Measurements from ENCODE around the gene GSG1L.
A peak's percentile ranks its signal among the peaks of the same experiment; 100 is the strongest.

Gene GSG1L

DNA sequence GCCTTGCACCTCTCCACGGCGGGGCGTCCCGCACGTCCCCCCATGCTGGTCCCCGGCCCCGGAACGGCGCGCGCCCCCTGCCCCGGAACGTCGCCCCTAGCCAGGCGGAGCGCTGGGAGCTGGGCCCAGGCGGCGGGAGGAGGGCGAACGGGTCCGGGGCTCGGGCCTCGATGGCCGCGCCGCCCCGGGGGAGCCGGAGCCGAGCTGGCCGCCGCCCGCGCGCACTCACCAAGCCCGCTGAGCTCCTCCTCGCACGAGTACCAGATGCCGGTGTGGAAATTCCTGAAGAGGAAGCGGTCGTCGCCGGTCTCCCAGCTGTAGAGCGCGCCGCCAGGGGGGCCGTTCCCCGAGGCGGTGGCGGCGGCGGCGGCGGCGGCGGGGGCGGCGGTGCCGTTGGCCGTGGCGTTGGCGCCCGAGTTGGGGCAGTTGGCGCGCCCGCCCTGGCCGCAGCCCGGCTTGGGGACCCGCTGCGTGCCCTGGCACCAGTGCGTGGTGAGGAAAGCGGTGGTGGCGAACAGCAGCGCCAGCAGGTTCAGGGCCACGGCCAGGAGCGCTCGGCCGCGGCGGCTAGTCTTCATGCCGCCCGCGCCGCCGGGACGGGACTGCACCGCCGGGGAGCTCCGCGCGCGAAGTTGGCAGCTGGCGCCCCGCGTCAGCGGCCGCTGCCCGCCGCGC, 530 bp downstream of the GSG1L start:
- DNase-seq (no peak), ATAC-seq (no peak)
- Mint-ChIP-seq H3K36me3 (ENCODE audit: low read depth) (no peaks in the 10 kb centered on the region), H3K27ac (no peak overlapping the region), H3K9me3 (no peaks in the 10 kb centered on the region), H3K27me3 (peaks cover 56% of the 10 kb centered on the region), H3K4me3 (no peak overlapping the region), H3K4me1 (no peaks in the 10 kb centered on the region)

DNA sequence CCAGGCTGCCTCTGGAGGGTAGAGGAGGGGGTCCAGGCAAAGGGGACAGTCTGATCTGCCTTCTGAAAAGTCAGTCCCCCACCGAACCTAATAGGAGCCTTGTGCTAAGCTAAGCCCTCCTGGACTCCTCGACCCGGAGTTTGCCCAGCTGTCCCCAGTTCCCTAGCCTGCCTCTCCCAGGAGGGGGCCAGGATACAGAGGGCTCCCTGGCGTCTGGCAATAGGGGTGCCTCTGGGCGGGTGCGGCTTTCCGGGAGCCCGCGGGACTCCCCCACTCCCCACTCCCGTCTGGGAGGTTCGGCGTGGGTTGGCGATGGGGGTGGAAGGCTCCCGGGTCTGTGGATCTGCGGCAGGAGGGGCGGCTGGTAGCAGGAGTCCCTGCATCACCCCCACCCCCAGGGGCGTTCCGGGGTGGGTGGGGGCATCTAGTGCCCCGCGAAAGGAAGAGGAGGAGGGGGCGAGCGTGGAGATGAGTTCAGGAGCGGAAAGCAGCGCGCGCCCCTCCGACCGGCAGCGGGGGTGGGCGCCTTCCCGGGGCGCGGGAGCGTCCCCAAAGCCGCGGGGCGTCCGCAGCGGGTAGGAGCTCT, 1.2 kb downstream of the GSG1L start:
- H3K9me3 Mint-ChIP-seq: no peaks in the 10 kb centered on the region
- no peak for DNase-seq
- H3K4me3 Mint-ChIP-seq: no peak overlapping the region
- no peak overlapping the region for H3K27ac Mint-ChIP-seq
- ATAC-seq: no peak
- peaks cover 56% of the 10 kb centered on the region for H3K27me3 Mint-ChIP-seq
- H3K4me1 Mint-ChIP-seq: no peaks in the 10 kb centered on the region
- H3K36me3 Mint-ChIP-seq (ENCODE audit: low read depth): no peaks in the 10 kb centered on the region

DNA sequence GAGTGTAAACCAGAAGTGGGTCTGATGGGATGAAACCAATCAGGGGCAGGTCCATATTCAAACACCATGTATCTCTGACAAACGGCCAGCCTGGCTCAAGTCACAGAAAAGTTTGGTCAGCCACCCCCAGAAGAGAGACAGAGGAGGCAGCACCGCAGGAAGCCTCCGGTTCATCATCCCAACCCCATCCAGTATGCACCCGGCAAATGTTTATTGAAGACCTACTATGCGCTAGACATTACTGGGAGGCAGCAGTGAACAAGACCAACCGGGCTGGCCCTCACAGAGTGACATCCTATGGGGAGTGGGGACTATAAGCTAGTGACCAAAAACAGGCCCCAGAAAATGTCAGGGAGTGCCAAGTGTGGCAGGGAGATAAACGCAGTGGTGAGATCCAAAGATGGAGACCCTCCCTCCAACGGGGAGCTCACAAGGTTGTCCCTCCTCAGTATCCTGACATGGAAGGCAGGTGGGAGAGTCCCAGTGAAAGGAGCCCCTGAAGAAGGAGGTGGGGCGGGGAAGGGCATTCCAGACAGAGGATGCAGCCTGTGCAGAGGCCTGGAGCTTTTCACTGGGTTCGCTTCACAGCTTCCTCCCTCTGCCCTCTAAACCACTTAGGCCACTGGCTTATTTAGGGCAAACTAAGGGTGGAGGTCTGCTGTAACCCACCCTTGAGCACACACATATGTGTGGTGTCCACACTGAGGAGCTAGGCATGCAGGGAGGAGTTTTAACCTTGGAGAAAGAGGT, 2.0 kb downstream of the GSG1L start:
- DNase-seq (no peak), ATAC-seq (no peak)
- H3K27ac Mint-ChIP-seq: no peak overlapping the region
- peaks cover 62% of the 10 kb centered on the region for H3K27me3 Mint-ChIP-seq
- H3K4me3 Mint-ChIP-seq: no peak overlapping the region
- H3K36me3 Mint-ChIP-seq (ENCODE audit: low read depth): no peaks in the 10 kb centered on the region
- H3K4me1 Mint-ChIP-seq: no peaks in the 10 kb centered on the region
- no peaks in the 10 kb centered on the region for H3K9me3 Mint-ChIP-seq

GRCh38 chr16:28059841-28060575, 3.5 kb downstream of the GSG1L start:
- no peak overlapping the region for H3K27ac Mint-ChIP-seq
- ATAC-seq: no peak
- DNase-seq: no peak
- H3K36me3 Mint-ChIP-seq (ENCODE audit: low read depth): no peaks in the 10 kb centered on the region
- H3K9me3 Mint-ChIP-seq: no peaks in the 10 kb centered on the region
- peaks cover 57% of the 10 kb centered on the region for H3K27me3 Mint-ChIP-seq
- H3K4me1 Mint-ChIP-seq: no peaks in the 10 kb centered on the region
- no peak overlapping the region for H3K4me3 Mint-ChIP-seq

- ATAC-seq: peak; percentile 22
- Mint-ChIP-seq H3K4me3 (no peak overlapping the region), H3K4me1 (no peaks in the 10 kb centered on the region)
Observed at GRCh38 chr16:28058839-28059589, 4.5 kb downstream of the GSG1L start.

GRCh38 chr16:28057949-28058348, 5.6 kb downstream of the GSG1L start:
- H3K36me3 Mint-ChIP-seq (ENCODE audit: low read depth): no peaks in the 10 kb centered on the region
- DNase-seq (no peak), ATAC-seq (no peak)
- H3K27ac Mint-ChIP-seq: no peak overlapping the region
- peaks cover 55% of the 10 kb centered on the region for H3K27me3 Mint-ChIP-seq
- H3K4me1 Mint-ChIP-seq: no peaks in the 10 kb centered on the region
- H3K4me3 Mint-ChIP-seq: no peak overlapping the region
- no peaks in the 10 kb centered on the region for H3K9me3 Mint-ChIP-seq

More at GRCh38 chr16:28058839-28059589, 4.5 kb downstream of the GSG1L start:
- Mint-ChIP-seq H3K36me3 (ENCODE audit: low read depth) (no peaks in the 10 kb centered on the region), H3K9me3 (no peaks in the 10 kb centered on the region), H3K27ac (no peak overlapping the region), H3K27me3 (peaks cover 52% of the 10 kb centered on the region)
- DNase-seq: no peak

GRCh38 chr16:28053461-28053860, 10.1 kb downstream of the GSG1L start:
- peaks cover 5% of the 10 kb centered on the region for H3K9me3 Mint-ChIP-seq
- DNase-seq (no peak), ATAC-seq (no peak)
- no peak overlapping the region for H3K4me3 Mint-ChIP-seq
- no peak overlapping the region for H3K27ac Mint-ChIP-seq
- peaks cover 23% of the 10 kb centered on the region for H3K27me3 Mint-ChIP-seq
- no peaks in the 10 kb centered on the region for H3K4me1 Mint-ChIP-seq
- no peaks in the 10 kb centered on the region for H3K36me3 Mint-ChIP-seq (ENCODE audit: low read depth)

DNA sequence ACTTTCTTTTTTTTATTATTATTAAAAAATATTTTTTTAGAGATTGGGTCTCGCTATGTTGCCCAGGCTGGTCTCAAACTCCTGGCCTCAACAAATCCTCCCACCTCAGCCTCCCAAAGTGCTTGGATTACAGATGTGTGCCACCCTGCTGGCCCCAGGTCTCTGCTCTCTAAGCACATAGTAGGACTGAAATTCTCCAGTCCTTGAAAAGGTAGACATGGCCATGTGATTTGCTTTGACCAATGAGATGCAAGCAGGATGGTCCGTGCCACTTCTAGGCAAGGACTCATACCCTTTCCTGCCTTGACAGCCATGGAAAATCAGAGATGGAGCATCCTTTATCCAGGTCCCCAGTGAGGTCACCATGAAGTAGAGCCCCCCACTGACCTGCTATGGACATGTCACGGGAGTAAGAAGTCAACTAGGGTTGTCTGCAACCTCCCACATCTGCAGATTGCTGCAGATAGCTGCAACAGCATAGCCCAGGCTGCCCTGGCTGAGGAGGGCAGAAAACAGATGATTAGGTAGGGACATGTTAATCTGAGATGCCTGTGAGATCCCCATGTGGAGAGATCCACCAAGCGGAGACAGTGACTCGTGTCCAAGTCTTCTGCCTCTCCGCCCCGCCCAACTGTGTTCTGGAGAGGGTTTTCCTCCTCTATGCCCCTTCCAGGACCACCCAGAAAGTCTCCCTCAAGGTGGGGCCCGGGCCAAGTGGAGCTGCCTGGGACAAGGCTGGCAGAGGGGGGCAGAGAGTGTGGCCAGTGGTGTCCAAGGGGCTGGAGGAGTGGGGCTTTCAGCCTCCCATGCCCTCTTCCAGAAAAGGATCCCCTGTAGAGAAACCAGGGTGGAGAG, 11.0 kb downstream of the GSG1L start:
- H3K36me3 Mint-ChIP-seq (ENCODE audit: low read depth): peaks cover 1% of the 10 kb centered on the region
- ATAC-seq (no peak), DNase-seq (no peak)
- peaks cover 23% of the 10 kb centered on the region for H3K27me3 Mint-ChIP-seq
- no peak overlapping the region for H3K4me3 Mint-ChIP-seq
- H3K4me1 Mint-ChIP-seq: no peaks in the 10 kb centered on the region
- H3K9me3 Mint-ChIP-seq: peaks cover 5% of the 10 kb centered on the region
- no peak overlapping the region for H3K27ac Mint-ChIP-seq

DNA sequence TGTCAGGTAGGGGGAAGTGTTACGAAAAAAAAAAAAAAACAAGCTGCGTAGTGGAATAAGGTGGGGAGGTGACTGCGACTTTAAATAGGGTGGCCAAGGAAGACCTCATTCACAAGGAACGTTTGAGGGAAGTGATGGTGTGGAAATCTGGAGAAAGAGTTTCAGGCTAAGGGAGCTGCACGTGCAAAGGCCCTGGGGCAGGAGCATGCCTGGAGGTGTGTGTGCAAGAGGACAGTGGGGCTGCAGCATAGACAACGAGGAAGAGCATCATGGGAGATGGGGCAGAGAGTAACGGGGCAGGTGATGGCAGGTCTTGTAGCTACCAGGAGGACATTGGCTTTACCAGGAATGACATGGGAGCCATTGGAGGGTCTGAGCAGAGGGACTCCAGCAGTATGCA, 12.0 kb downstream of the GSG1L start:
- DNase-seq (no peak), ATAC-seq (no peak)
- H3K27ac Mint-ChIP-seq: no peak overlapping the region
- H3K4me3 Mint-ChIP-seq: no peak overlapping the region
- no peaks in the 10 kb centered on the region for H3K4me1 Mint-ChIP-seq
- H3K36me3 Mint-ChIP-seq (ENCODE audit: low read depth): peaks cover 1% of the 10 kb centered on the region
- H3K27me3 Mint-ChIP-seq: peaks cover 20% of the 10 kb centered on the region
- H3K9me3 Mint-ChIP-seq: peaks cover 5% of the 10 kb centered on the region

DNA sequence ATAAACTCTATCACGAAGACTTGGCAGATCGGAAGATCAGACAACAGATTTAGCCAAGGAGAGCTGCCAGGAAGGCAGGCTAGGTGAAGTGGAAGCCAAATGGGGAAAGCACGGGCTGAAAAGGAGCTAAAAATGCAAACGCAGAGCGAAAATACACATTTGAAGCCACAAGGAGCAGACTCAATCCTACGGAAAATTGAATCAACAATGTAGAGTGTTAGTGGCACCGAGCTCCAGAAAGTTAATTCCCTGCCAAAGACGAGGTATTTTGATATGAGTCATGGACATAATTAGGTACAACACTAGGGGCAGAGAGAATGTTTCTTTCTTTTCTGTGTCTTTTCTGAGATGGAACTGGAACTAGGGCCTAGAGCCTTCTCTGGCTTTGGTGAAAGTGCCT, 20.7 kb downstream of the GSG1L start:
- no peaks in the 10 kb centered on the region for H3K4me1 Mint-ChIP-seq
- H3K9me3 Mint-ChIP-seq: no peaks in the 10 kb centered on the region
- H3K27ac Mint-ChIP-seq: no peak overlapping the region
- ATAC-seq (no peak), DNase-seq (no peak)
- peaks cover 1% of the 10 kb centered on the region for H3K36me3 Mint-ChIP-seq (ENCODE audit: low read depth)
- peaks cover 9% of the 10 kb centered on the region for H3K27me3 Mint-ChIP-seq
- H3K4me3 Mint-ChIP-seq: no peak overlapping the region

GRCh38 chr16:28041615-28042014, 21.9 kb downstream of the GSG1L start:
- no peaks in the 10 kb centered on the region for H3K9me3 Mint-ChIP-seq
- H3K36me3 Mint-ChIP-seq (ENCODE audit: low read depth): no peaks in the 10 kb centered on the region
- H3K4me1 Mint-ChIP-seq: no peaks in the 10 kb centered on the region
- H3K27ac Mint-ChIP-seq: no peak overlapping the region
- H3K4me3 Mint-ChIP-seq: no peak overlapping the region
- no peak for DNase-seq
- H3K27me3 Mint-ChIP-seq: peaks cover 7% of the 10 kb centered on the region
- no peak for ATAC-seq

DNA sequence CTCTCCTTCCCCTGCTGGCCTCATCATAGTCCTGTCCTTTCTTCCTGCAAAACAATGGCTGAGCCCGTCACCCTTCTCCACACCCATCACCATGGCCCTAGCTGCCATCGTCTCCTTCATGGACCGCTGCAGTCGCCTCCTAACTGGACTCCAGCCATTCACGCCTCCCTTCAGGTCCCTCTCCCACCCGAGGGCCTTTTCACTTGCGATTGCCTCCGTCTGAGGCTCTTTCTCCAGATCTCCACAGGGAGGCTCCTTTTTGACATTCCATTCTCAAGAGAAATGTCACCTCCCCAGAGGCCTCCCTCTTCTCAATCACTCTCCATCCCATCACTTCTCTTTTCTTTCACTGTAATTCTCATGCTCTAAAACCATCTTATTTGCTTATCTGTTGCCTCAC, 23.5 kb downstream of the GSG1L start:
- H3K9me3 Mint-ChIP-seq: no peaks in the 10 kb centered on the region

DNA sequence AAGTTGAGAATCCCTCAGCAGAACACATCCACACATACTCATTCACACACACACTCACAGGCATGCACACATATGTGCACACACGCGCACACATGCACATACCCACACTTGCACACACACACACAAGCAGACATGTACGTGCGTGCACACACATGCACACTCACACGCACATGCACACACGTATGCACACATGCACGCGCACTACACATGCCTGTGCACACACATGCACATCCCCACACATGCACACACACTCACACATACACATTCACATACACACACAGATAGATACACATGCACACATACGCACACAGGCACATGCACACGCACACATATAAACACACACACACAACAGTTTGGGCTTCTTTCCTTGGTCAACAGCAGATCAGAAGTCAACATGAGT, 24.0 kb downstream of the GSG1L start:
- Mint-ChIP-seq H3K9me3 (no peaks in the 10 kb centered on the region), H3K27ac (no peak overlapping the region), H3K36me3 (ENCODE audit: low read depth) (no peaks in the 10 kb centered on the region), H3K4me3 (no peak overlapping the region), H3K27me3 (peaks cover 2% of the 10 kb centered on the region), H3K4me1 (no peaks in the 10 kb centered on the region)
- no peak for ATAC-seq
- no peak for DNase-seq

More for the DNA sequence above, 23.5 kb downstream of the GSG1L start:
- H3K4me1 Mint-ChIP-seq: no peaks in the 10 kb centered on the region
- ATAC-seq (no peak), DNase-seq (no peak)
- no peak overlapping the region for H3K4me3 Mint-ChIP-seq
- H3K36me3 Mint-ChIP-seq (ENCODE audit: low read depth): no peaks in the 10 kb centered on the region
- no peak overlapping the region for H3K27ac Mint-ChIP-seq
- peaks cover 5% of the 10 kb centered on the region for H3K27me3 Mint-ChIP-seq
